Metanephros (tissue), 2 donors: ENCODE data around the gene LST1. TPM values are rescaled to one million over a fixed set of nuclear protein-coding genes. Genes with fewer than 3 reads are reported as not detected.

ENCODE experiments used
- small RNA-seq: library from RNA; depleted of rRNA; stranded (forward); fragments of <200 nt; gene quantifications from one replicate; pipeline ENCODE3, GENCODE V24; 2014; ENCODE audit warnings: low replicate concordance
- total RNA-seq: library from RNA; depleted of rRNA; stranded (reverse); fragments of >200 nt; gene quantifications from one replicate; pipeline ENCODE4 v1.2.3, GENCODE V29; 2014

The LST1 gene
- 12.3 TPM for total RNA-seq

GRCh38 chr6:31586008-31586407 is at the start of gene LST1:
Gene LST1, plus strand, starts transcription at chr6:31586277. Its CDS starts 1,023 bp downstream, at chr6:31587300.

DNA sequence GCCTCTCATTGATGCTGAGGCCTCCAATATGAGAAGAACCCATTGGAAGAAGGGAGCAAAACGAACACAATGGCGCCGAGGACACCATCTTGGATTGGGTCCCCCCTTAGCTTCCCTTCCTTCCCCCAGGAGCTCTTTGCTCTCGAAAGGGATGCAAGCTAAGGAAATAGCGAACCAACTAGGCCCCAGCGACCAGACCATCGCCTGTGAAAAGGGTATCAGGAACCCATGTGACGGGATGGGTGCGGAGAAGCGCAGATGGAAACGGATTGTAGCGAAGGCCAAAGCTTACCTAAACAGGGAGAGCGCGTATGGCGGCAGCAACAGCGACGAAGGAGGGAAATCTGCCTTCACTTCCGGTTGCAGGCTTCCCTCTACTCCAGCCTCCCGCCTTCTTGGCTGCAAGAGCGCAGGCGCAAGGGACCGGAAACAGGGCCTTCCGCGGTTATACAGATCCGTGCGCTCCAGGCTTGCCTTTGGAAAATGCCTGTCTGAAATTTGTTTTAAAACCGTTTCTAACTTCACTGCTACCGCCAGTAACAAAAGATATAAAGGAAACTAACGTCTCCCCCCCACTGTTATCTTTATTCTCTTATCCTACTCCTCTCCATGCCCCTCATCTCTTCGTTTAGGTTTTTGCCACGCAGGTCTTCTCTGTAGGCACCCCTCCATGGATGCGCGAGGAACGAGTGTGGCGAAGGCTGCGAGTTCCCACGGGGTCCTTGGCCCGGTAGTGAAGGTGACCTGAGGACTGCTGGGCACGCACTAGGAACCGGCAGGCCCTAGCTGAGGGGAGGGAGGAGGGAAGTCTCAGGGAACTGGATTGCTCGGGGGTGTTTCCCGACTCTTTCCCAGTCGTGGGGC is 44.2 kb upstream of the LST1 start, which contains the start of gene DDX39B:
DDX39B (minus strand) TSS at position 346 of the 864 bp plus-strand sequence. CDS start 1,471 bp downstream, outside the sequence.

DNA sequence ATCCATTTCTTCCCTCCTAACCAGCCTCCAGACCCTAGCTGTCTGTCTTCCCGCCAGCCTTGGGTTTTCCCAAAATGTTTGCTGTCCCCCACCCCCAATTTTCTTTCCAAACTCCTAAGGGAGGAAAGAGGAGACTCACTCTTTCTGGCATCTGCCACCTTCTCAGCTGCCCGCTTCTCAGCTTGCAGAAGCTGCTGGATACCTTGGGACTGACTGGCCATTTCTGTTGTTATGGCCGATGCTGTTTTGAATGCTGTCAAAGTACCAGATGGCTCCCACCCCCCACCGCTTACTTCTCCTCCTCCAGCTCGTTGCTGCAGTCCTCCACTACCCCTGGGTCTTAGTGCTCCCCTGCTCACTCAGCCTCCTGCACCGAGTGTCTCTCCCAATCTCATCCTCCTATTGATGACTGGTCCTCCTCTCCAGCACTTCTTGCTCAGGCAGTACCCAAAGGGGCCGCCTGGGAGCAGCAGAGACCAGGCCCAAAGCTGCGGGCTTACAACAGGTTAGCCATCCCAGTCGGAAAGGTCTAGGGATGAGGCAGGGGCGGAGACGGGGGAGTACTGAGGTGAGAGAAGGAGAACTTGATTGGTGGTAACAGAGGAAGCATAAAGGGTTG is 39.6 kb upstream of the LST1 start, which contains the start of gene ATP6V1G2:
ATP6V1G2 (minus strand) TSS at position 270 of the 619 bp plus-strand sequence; CDS start at position 221, 49 bp downstream.

DNA sequence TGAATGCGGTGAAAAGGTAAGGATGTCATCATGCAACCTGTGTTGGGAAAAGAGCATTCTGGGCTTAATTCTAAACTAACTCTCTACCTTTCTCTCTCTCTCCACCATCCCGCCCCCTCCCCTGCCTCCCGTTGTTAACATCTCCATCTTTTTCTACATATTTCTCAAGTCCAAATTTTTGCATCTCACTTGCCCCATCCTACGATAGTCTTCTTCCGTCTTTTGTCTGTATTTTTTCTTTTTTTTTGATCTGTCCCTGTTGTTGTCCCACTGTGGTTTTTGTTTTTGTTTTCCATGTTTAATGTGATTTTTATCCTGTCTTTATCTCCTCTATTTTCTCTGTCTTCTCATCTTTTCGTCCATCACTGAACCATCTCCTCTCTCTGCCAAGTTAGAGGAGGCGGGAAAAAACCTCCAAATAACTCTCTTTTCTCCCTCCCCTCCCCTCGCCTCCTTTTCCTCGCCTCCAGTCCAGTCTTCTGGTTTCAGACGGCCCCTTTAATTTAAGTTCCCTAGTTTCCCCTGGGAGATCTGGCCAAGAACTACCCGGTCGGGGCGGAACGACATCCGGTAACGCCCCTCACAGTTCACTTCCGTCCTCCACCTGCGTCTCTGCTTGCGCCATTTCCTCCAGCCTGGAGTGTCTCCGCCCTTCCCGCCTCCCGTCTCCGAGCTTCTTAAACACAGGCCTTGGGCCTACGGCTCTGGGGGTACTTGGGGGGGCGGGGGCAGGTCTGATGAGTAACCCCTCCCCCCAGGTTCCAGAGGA is 38.9 kb upstream of the LST1 start, which contains the start of gene NFKBIL1:
NFKBIL1 (plus strand) TSS at position 651 of the 769 bp plus-strand sequence; CDS start at position 738, 87 bp downstream.

DNA sequence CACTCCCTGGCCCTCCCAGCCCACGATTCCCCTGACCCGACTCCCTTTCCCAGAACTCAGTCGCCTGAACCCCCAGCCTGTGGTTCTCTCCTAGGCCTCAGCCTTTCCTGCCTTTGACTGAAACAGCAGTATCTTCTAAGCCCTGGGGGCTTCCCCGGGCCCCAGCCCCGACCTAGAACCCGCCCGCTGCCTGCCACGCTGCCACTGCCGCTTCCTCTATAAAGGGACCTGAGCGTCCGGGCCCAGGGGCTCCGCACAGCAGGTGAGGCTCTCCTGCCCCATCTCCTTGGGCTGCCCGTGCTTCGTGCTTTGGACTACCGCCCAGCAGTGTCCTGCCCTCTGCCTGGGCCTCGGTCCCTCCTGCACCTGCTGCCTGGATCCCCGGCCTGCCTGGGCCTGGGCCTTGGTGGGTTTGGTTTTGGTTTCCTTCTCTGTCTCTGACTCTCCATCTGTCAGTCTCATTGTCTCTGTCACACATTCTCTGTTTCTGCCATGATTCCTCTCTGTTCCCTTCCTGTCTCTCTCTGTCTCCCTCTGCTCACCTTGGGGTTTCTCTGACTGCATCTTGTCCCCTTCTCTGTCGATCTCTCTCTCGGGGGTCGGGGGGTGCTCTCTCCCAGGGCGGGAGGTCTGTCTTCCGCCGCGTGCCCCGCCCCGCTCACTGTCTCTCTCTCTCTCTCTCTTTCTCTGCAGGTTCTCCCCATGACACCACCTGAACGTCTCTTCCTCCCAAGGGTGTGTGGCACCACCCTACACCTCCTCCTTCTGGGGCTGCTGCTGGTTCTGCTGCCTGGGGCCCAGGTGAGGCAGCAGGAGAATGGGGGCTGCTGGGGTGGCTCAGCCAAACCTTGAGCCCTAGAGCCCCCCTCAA is 13.8 kb upstream of the LST1 start, which contains the start of gene LTA:
LTA (plus strand) TSS at position 249 of the 871 bp plus-strand sequence; CDS start at position 703, 454 bp downstream.

GRCh38 chr6:31575335-31575901 is 10.7 kb upstream of the LST1 start, which contains the start of gene TNF:
Gene TNF, plus strand, starts transcription at chr6:31575565. Its CDS starts 177 bp downstream, at chr6:31575742.

DNA sequence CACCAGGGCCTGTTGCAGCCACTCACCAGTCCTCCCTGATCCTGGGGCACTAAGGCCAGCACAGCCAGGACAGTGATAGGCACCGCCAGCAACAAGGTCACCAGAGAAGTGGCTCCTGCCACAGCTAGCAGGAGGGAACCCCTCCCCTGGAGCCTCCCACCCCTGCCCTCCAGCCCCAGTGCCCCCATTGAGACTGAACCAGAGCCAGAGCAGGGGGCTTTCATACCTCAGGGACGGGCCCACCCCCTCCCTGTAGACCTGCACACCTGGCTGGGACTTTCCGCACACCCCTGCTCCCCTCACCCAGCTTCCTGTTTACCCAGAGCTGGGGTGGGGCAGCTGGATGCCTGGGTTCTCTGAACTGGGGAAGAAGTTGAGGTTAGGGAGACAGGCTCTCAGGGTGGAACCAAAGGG is 3.8 kb upstream of the LST1 start, which contains the start of gene LTB:
LTB (minus strand) TSS at position 195 of the 414 bp plus-strand sequence; CDS start at position 188, 7 bp downstream.

DNA sequence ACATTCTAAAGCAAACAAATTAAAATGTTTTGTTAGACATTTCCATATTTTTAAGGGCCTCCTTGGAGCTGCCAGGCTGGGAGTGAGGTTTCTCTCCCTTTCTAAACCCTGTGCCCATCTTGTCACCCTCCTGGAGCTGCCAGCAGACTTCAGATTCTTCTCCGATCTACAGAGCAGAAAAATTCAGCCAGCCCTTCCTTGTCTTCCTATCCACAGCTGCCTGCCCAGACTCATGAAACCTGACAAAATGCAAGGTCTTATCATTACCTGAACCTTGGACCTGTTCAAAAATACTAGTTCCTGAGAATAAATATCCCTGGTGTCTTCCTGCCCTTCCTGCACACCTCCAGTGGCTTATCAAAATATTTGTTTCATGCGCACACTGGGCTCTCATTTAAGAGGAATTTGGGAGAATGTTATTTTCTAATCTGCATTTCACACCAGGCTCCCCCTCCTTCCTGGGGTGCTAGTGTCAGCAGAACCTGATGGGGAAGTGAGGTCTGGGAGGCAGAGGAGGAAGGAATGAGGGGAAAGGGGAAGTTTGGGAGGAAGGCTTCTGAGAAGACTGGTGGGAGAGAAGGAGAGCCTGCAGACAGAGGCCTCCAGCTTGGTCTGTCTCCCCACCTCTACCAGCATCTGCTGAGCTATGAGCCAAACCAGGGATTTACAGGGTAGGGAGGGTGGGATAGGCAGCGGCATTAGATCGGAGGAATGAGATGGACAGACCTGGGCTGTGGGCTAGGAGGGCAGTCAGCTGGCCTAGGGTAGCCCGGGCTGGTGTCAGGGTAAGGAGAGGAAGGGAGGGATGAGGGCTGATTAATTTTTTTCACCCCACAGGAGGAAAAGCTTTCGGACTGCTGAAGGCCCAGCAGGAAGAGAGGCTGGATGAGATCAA is 28.9 kb downstream of the LST1 start, which contains the start of gene AIF1:
AIF1 (plus strand) TSS at position 551 of the 895 bp plus-strand sequence; CDS start at position 647, 96 bp downstream.

DNA sequence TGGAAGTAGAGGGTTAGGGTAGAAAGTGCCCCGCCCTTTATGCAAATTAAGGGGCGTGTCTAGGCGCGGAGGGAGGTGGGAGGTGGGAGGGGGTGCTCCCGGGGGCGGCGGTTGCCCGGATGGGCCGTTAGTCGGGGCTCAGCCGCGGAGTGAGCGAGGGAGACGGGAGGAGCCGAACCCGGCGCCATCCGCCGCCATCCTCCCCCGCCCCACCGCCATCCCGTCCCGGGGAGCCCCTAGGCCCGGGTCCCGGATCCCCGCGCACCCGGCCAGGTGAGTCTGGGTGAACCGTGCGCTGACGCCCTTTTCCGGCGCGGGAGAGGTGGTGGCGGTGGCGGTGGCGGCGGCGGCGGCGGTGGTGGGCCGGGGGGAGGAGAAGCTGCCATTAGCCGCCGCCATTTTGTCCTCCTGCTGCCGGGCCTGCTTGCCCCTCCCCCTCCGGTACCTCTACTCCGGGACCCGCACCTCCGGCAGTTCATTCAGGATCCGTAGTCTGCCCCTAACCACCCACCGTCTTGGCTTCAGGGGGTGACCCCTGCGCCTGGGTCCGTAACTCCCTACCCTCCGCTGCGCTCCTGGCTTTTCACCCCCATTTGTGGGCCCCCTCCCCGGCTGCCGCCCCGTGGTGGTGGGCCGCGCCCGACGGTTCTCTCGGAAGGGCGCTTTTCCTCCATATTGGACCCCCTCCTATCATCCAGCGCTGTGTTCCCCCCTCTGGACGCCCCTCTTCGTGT is 34.7 kb downstream of the LST1 start, which contains the start of gene PRRC2A:
PRRC2A (plus strand) TSS at position 130 of the 734 bp plus-strand sequence. CDS start 2,075 bp downstream, outside the sequence.

Small RNAs within 50 kb of the gene (small RNA-seq; reads per million reads assigned to genes)
- gene MIR6832 = not detected
- gene SNORA38 = 2.2 reads per million, percentile 90 among the genes with 10 or more reads in this experiment
- 443 reads per million, percentile 99 among the genes with 10 or more reads in this experiment for gene SNORD117
- not detected for gene SNORD84
- gene UQCRHP1 = not detected

Other genes starting within 250 kb of the LST1 start
- 297 TPM for gene HLA-B, start 229.1 kb upstream of the LST1 start, total RNA-seq
- 8.1 TPM for gene MICA, start 182.7 kb upstream of the LST1 start, total RNA-seq
- gene MICB, start 88.1 kb upstream of the LST1 start, total RNA-seq = 3.6 TPM
- 9.8 TPM for gene MCCD1, start 57.3 kb upstream of the LST1 start, total RNA-seq
- gene DDX39B, start 44.3 kb upstream of the LST1 start, total RNA-seq = 530 TPM
- gene ATP6V1G2, start 39.7 kb upstream of the LST1 start, total RNA-seq = 2.2 TPM
- 26.4 TPM for gene NFKBIL1, start 38.7 kb upstream of the LST1 start, total RNA-seq
- not detected for gene LTA, start 14.0 kb upstream of the LST1 start, total RNA-seq
- gene TNF, start 10.7 kb upstream of the LST1 start, total RNA-seq = 0.35 TPM
- 3.1 TPM for gene LTB, start 3.9 kb upstream of the LST1 start, total RNA-seq
- 0.35 TPM for gene NCR3, start 6.7 kb downstream of the LST1 start, total RNA-seq
- gene AIF1, start 29.0 kb downstream of the LST1 start, total RNA-seq = 18.7 TPM
- 111 TPM for gene PRRC2A, start 34.4 kb downstream of the LST1 start, total RNA-seq
- gene BAG6, start 66.4 kb downstream of the LST1 start, total RNA-seq = 208 TPM
- 24.0 TPM for gene APOM, start 69.6 kb downstream of the LST1 start, total RNA-seq
- gene C6orf47, start 74.5 kb downstream of the LST1 start, total RNA-seq = 18.3 TPM
- 16.5 TPM for gene GPANK1, start 78.7 kb downstream of the LST1 start, total RNA-seq
- 99.5 TPM for gene CSNK2B, start 79.8 kb downstream of the LST1 start, total RNA-seq
- gene LY6G5B, start 83.7 kb downstream of the LST1 start, total RNA-seq = 3.3 TPM
- gene LY6G5C, start 94.8 kb downstream of the LST1 start, total RNA-seq = 1.1 TPM
- gene ABHD16A, start 117.0 kb downstream of the LST1 start, total RNA-seq = 56.0 TPM
- gene LY6G6F, start 120.6 kb downstream of the LST1 start, total RNA-seq = not detected
- gene LY6G6D, start 129.1 kb downstream of the LST1 start, total RNA-seq = not detected
- not detected for gene LY6G6C, start 135.5 kb downstream of the LST1 start, total RNA-seq
- gene MPIG6B, start 137.1 kb downstream of the LST1 start, total RNA-seq = 4.7 TPM
- 121 TPM for gene DDAH2, start 143.0 kb downstream of the LST1 start, total RNA-seq
- gene CLIC1, start 150.3 kb downstream of the LST1 start, total RNA-seq = 227 TPM
- 18.9 TPM for gene MSH5, start 153.7 kb downstream of the LST1 start, total RNA-seq
- 4.3 TPM for gene SAPCD1, start 176.4 kb downstream of the LST1 start, total RNA-seq
- 8.6 TPM for gene VWA7, start 191.1 kb downstream of the LST1 start, total RNA-seq
- 38.8 TPM for gene VARS1, start 209.5 kb downstream of the LST1 start, total RNA-seq
- gene LSM2, start 220.7 kb downstream of the LST1 start, total RNA-seq = 33.5 TPM
- gene HSPA1L, start 229.0 kb downstream of the LST1 start, total RNA-seq = 2.9 TPM
- 1,222 TPM for gene HSPA1A, start 229.3 kb downstream of the LST1 start, total RNA-seq
- gene HSPA1B, start 241.5 kb downstream of the LST1 start, total RNA-seq = 1,232 TPM